HL-60 (cell line): ENCODE measurements around the gene CCDC183.
A peak's percentile ranks its signal among the peaks of the same experiment; 100 is the strongest.

ENCODE experiments used
- DNase-seq, 2 experiments: peaks; one replicate each; pipeline ENCODE4 v3.0.0-alpha.2; 2010 to 2020; ENCODE audit warnings: low read depth in 1 of 2, low spot score in 1 of 2
- H3K27ac ChIP-seq: fragments of 250-450 bp; sonication (Bioruptor Pico); replicated peaks from 2 replicates; pipeline ENCODE4 v1.5.1; 2020; ENCODE audit warnings: mild to moderate bottlenecking, moderate library complexity
- H3K27me3 ChIP-seq: fragments of 250-450 bp; sonication (Bioruptor Pico); 2 replicates; pipeline ENCODE4 v1.5.1; 2021; ENCODE audit warnings: mild to moderate bottlenecking, moderate library complexity; ENCODE audit not compliant: insufficient read depth, poor library complexity, severe bottlenecking
- H3K4me3 ChIP-seq: replicated peaks from 2 replicates; pipeline ENCODE4 v1.5.1; 2011; ENCODE audit warnings: mild to moderate bottlenecking, control low read depth, low read length; ENCODE audit not compliant: insufficient read depth
- GABPA ChIP-seq: IDR thresholded peaks from 2 replicates; pipeline ENCODE4 v1.6.1; 2012; ENCODE audit warnings: low read depth
- POLR2AphosphoS5 ChIP-seq: IDR thresholded peaks from 2 replicates; pipeline ENCODE4 v1.6.1; 2012; ENCODE audit warnings: low read depth
- SPI1 ChIP-seq: IDR thresholded peaks from 2 replicates; pipeline ENCODE4 v1.6.1; 2012; ENCODE audit warnings: low read depth, mild to moderate bottlenecking, borderline replicate concordance
- TF ChIP-seq, protein P1 (sequence below): IDR thresholded peaks from one replicate; pipeline ENCODE4 v1.5.1; 2011; ENCODE audit warnings: low read length, control low read depth, inconsistent platforms; ENCODE audit not compliant: insufficient read depth
- TF ChIP-seq, protein P2 (sequence below): IDR thresholded peaks from 2 replicates; pipeline ENCODE4 v1.6.1; 2012; ENCODE audit warnings: low read depth; ENCODE audit not compliant: insufficient replicate concordance

CCDC183 gene

DNA sequence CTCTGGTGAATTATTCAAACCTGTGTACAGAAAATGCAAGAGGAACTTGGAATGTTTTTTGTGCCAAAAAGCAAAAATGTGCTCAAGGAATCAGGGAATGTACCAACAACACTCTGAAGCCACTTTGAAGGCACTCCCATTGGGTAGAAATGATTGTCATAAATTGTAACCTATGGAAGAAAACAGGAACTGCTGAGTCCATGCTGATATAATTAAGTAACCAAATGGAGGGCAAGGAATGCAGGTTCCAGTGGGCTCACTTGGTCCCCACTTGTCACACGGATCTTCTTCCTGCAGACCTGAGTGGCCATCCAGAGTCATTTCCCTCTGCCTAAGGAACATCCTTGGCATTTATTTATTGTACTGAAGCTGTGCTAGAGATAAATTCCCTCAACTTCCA, 44.9 kb upstream of the CCDC183 start:
- peak; percentile 85 for TF ChIP-seq SPI1
- no peak for TF ChIP-seq GABPA
- TF ChIP-seq, protein P1, sequence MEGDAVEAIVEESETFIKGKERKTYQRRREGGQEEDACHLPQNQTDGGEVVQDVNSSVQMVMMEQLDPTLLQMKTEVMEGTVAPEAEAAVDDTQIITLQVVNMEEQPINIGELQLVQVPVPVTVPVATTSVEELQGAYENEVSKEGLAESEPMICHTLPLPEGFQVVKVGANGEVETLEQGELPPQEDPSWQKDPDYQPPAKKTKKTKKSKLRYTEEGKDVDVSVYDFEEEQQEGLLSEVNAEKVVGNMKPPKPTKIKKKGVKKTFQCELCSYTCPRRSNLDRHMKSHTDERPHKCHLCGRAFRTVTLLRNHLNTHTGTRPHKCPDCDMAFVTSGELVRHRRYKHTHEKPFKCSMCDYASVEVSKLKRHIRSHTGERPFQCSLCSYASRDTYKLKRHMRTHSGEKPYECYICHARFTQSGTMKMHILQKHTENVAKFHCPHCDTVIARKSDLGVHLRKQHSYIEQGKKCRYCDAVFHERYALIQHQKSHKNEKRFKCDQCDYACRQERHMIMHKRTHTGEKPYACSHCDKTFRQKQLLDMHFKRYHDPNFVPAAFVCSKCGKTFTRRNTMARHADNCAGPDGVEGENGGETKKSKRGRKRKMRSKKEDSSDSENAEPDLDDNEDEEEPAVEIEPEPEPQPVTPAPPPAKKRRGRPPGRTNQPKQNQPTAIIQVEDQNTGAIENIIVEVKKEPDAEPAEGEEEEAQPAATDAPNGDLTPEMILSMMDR = no peak
- Histone ChIP-seq H3K27ac (peak overlapping the region; percentile 37; the same call in 1 of the 2 replicates), H3K27me3 (no peaks in the 10 kb centered on the region), H3K4me3 (no peak overlapping the region)
- DNase-seq = no peak

DNA sequence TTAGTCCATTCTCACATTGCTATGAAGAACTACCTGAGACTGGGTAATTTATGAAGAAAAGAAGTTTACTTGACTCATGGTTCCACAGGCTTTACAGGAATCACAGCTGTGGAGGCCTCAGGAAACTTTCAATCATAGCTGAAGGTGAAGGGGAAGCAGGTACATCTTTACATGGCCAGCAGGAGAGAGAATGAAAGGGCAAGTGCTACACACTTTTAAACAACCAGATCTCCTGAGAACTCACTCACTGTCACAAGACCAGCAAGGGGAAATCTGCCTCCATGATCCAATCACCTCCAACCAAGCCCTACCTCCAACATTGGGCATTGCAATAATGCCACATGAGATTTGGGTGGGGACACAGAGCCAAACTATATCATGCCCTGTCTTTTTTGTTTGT, 44.3 kb upstream of the CCDC183 start:
- Histone ChIP-seq H3K27ac (no peak overlapping the region), H3K4me3 (no peak overlapping the region), H3K27me3 (no peaks in the 10 kb centered on the region)
- TF ChIP-seq, protein P1 = no peak
- TF ChIP-seq, protein P2, sequence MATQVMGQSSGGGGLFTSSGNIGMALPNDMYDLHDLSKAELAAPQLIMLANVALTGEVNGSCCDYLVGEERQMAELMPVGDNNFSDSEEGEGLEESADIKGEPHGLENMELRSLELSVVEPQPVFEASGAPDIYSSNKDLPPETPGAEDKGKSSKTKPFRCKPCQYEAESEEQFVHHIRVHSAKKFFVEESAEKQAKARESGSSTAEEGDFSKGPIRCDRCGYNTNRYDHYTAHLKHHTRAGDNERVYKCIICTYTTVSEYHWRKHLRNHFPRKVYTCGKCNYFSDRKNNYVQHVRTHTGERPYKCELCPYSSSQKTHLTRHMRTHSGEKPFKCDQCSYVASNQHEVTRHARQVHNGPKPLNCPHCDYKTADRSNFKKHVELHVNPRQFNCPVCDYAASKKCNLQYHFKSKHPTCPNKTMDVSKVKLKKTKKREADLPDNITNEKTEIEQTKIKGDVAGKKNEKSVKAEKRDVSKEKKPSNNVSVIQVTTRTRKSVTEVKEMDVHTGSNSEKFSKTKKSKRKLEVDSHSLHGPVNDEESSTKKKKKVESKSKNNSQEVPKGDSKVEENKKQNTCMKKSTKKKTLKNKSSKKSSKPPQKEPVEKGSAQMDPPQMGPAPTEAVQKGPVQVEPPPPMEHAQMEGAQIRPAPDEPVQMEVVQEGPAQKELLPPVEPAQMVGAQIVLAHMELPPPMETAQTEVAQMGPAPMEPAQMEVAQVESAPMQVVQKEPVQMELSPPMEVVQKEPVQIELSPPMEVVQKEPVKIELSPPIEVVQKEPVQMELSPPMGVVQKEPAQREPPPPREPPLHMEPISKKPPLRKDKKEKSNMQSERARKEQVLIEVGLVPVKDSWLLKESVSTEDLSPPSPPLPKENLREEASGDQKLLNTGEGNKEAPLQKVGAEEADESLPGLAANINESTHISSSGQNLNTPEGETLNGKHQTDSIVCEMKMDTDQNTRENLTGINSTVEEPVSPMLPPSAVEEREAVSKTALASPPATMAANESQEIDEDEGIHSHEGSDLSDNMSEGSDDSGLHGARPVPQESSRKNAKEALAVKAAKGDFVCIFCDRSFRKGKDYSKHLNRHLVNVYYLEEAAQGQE = no peak
- TF ChIP-seq POLR2AphosphoS5 (no peak), GABPA (no peak), SPI1 (no peak)
- no peak for DNase-seq

DNA sequence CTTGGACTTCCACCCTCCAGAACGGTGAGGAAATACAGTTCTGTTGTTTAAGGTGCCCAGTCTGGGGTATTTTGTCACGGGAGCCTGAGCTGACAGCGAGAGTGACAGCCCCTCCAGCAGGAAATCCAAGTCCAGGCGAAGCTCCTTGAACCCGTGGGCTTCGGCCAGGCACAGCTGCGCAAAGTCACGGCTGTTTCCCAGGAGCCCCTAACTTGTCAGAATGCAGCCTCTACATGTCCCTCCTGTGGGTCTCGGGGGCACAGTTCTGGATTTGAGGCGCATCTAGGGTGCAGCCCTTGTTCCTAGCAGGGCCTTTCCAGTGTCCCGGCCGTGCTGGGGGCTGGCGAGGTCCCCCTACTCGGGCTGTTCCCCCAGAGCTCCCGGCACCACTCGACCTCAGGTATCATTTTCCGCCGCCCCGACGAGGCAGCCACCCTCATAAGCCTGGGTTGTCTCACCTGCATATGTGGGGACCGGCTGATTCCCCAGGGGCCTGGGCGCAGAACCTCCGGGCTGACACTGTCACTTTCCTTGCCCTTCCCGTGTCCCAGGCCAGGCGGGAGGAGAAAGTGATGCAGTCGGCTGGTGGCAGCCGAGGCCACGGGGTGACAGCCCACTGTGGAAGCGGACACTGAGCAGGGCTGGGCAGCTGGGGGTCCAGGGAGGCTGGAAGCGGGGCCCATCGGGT, 42.6 kb upstream of the CCDC183 start:
- no peak for DNase-seq
- H3K27me3 ChIP-seq = no peaks in the 10 kb centered on the region
- H3K27ac ChIP-seq = no peak overlapping the region
- TF ChIP-seq SPI1 (no peak), POLR2AphosphoS5 (no peak), GABPA (no peak)
- TF ChIP-seq, protein P1 = no peak
- TF ChIP-seq, protein P2 = no peak
- H3K4me3 ChIP-seq = no peak overlapping the region
